GM12872 (cell line): ENCODE results near the gene TAGLN.

ENCODE experiments used
- TF ChIP-seq, protein P1 (sequence below): IDR thresholded peaks from 3 replicates; pipeline ENCODE4 v1.5.1; 2011; ENCODE audit warnings: low read depth, mild to moderate bottlenecking, low read length, moderate library complexity; ENCODE audit not compliant: insufficient read depth

Gene TAGLN

DNA sequence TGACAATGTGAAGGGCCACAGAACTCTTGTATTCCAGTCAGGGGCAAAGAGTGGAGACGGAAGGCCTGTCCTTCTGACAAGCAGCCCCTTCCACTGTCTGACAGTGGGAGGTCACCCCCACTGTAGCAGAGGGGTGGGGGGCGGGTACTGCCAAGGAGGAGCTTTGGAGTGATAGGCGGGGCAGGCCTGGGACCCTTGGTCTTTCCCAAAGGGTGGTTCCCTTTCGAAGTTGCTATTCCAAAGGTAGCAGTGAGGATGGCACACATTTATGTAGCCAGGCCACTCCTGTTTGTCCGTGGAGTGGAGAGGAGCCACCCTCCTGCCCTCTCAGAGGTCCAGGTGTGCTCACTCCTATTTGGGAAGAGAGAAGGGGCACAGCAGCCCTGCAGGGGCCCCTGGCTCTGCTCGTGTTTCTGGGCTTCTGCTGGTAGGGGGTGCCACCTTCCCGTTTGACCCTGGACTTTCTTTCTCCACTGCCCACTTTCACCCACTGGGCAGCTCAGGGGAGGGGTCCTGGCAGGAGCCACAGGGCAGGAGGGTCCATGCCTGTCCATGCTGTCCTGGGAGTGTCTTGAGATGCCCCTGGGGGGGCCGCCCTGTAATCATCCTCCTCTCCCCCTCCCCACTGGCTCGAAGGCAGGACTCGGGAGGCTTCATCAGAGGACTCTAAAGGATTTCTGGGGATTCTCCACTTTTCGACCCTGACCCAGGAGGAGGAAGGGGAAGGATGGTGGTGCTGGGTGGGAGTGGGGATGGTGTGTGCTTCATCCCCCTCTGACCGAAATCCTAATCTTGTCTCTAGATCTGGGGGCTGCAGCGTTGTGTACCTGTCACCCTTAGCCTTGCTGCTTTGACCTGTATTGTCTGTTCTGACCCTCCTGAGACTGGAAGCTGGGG lies 994 bp downstream of the TAGLN start:
- TF ChIP-seq, protein P1, sequence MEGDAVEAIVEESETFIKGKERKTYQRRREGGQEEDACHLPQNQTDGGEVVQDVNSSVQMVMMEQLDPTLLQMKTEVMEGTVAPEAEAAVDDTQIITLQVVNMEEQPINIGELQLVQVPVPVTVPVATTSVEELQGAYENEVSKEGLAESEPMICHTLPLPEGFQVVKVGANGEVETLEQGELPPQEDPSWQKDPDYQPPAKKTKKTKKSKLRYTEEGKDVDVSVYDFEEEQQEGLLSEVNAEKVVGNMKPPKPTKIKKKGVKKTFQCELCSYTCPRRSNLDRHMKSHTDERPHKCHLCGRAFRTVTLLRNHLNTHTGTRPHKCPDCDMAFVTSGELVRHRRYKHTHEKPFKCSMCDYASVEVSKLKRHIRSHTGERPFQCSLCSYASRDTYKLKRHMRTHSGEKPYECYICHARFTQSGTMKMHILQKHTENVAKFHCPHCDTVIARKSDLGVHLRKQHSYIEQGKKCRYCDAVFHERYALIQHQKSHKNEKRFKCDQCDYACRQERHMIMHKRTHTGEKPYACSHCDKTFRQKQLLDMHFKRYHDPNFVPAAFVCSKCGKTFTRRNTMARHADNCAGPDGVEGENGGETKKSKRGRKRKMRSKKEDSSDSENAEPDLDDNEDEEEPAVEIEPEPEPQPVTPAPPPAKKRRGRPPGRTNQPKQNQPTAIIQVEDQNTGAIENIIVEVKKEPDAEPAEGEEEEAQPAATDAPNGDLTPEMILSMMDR: no peak

DNA sequence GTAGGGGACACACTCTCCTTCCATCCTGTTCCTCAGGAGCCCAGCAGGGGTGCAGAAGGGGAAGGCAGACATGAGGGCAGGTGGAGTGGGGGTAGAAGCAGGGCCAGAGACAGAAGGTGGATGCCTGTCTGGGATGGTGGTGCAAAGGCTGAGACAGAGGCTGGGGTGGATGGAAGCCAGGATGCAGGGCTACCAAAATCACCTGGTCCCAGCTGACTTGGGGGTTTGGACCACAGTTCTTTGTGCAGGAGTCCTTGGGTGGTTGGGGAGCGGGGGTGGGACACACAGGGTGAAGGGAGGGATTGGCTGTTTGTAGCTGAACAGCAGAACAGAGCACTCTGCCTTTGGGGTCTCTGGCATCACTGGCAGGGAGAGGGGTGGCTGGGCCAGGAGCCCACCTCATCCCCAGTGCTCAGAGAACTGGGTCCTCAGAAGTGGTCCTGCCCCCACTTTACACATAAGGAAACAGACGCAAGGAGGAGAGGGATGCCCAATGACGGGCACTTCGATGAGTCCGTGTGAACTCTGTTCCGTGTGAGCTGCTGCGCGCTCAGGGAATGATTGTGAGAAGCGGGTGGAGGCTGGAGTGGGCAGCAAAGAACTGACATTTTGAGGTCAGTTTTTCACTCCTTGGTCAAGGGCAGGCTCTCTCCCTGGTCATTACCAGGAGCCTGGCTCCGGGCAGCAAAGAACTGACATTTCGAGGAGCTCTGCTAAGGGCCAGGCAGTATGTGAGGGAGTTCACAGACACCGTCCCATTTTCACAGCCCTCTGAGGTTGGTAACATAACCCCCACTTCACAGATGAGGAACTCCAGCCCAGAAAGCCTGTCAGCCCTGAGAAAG lies 1.9 kb downstream of the TAGLN start:
- TF ChIP-seq, protein P1: no peak

DNA sequence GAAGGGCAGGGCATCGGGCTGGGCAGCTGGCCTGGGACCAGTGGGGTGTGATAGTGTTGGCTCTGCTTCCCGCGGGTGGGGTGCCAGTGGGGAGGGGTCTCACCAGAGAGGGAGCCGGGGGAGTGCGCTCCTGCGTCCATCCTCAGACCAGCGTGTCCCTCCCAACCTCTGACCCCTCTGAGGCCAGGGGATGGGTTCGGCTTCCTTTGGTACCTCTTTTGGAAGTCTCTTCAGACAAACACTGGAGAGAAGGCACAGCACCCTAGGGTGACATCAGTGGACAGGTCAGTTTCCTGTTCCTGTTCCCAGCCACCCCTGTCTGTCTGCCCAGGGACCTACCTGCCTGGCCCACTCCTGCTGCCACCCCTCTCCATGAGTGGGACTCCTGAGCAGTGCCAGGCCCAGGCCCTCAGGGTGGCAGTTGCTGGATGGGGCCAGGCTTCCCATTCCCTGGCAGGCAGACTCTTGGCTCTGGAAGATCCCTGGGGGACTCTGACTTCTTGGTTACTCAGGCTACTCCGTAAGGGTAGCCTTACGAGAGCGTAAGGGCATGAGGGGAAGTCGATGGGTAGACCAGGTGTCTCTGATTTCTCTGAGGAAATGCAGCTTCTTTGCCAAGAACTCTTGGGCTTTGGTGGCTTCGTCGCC lies 2.6 kb downstream of the TAGLN start:
- TF ChIP-seq, protein P1: no peak

DNA sequence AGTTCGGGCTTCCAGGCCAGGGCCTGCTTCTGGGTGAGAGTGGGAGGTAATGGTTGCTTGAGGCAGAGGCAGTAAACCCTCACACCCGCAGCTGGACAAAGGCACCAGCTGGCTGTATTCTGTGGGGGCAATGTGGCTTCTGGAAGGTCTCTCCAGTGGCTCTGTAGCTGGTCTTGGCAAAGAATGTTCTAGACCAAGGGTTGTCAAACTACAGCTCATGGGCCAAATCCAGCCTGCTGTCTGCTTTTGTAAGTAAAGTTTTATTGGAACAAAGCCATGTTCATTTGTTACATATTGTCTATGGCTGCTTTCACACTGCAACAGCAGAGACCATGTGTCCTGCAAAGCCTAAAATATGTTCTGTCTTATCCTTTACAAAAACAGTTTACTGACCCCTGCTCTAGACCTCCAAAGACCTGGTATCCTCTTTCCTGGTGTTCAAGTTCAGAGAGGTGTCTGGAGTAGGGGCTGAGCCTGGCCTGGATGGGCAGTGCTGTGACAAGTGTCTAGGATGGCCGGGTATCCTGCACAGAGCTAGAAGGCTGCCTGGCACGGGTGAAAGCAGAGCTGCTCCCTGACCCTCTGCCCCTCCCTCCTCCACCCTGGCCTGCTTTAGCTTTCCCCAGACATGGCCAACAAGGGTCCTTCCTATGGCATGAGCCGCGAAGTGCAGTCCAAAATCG lies 3.4 kb downstream of the TAGLN start:
- TF ChIP-seq, protein P1: no peak

DNA sequence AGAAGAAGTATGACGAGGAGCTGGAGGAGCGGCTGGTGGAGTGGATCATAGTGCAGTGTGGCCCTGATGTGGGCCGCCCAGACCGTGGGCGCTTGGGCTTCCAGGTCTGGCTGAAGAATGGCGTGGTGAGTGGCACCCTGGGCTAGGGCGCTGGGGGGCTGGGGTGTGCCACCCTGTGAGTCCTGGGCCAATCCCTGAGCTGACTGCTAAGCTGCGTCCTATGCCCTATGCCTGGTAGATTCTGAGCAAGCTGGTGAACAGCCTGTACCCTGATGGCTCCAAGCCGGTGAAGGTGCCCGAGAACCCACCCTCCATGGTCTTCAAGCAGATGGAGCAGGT lies 3.9 kb downstream of the TAGLN start:
- TF ChIP-seq, protein P1: no peak

DNA sequence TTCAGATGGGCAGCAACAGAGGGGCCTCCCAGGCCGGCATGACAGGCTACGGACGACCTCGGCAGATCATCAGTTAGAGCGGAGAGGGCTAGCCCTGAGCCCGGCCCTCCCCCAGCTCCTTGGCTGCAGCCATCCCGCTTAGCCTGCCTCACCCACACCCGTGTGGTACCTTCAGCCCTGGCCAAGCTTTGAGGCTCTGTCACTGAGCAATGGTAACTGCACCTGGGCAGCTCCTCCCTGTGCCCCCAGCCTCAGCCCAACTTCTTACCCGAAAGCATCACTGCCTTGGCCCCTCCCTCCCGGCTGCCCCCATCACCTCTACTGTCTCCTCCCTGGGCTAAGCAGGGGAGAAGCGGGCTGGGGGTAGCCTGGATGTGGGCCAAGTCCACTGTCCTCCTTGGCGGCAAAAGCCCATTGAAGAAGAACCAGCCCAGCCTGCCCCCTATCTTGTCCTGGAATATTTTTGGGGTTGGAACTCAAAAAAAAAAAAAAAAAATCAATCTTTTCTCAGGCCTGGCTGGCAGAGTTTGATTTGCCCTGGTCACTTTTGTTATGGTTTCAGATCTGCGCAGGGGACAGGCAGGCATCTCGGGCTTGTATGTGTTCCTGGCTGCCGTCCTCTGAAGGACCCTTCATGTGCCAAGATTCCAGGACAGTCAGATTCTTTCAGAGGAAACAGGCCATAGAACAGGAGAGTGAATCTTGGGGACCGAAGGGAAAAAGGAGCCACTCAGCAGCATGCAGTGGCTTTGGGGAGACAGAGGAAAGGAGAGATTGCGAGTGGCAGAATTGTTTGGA lies 5.3 kb downstream of the TAGLN start:
- TF ChIP-seq, protein P1: no peak
